Astrocyte (in vitro differentiated cells and primary cell): Measurements from ENCODE around the gene ASPG.

Experiments used
- CTCF ChIP-seq: IDR thresholded peaks from 2 replicates; pipeline ENCODE4 v1.5.1; 2011; ENCODE audit warnings: low read depth, mild to moderate bottlenecking, inconsistent platforms, low read length, moderate library complexity; ENCODE audit not compliant: insufficient read depth
- EZH2 ChIP-seq: IDR thresholded peaks from 2 replicates; pipeline ENCODE4 v1.6.1; 2012; ENCODE audit warnings: mild to moderate bottlenecking, low read length, inconsistent platforms; ENCODE audit not compliant: insufficient read depth

DNA sequence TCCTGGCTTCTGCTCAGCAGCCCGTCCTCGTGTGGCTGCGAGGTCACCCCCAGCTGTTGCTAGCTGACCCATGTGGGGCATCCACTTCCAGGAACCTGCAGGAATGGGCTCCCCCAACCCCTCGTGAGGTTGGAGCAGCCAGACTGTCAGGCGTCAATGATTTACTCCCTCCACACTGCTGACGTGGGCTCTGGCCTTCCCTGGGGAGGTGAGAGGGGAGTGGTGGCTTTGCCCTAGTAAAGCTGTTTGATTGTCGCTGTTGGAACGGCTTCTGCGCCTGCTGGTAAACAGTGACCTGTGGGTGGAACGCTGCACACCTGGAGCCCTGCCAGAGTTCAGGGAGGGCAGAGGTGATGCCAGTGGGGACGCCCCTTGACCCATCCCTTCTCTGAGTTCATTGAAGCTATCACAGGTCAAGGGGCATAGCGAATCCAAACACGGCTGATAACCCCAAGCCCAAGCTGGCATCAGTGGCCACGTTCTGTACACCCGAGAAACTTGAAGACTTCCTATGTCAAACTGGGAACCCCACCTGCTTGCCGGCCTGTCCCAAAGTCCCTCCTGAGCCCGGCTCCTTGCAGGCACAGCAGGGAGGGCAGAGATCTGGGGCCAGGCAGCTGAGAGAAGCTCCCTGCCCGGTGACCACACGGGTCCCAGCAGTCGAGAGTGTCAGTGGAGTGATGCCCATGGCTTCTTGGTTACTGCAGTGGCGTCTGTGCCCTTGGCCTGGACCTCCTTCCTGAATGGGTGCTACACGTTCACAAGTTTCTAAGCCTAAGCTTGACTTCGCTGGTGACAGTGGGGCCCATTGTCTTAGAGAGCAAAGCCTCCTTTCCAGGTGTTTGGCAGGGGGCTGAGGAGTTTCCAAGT lies 2.7 kb downstream of the ASPG start:
- TF ChIP-seq CTCF, result no peak
- TF ChIP-seq EZH2, result no peak
